Loucy (cell line): ENCODE data around the gene RIPOR3.

Experiments used
- H2AFZ ChIP-seq: fragments of 200-600 bp; sonication (generic); 2 replicates; pipeline ENCODE4 v1.6.0; 2016; ENCODE audit warnings: antibody characterized with exemption, mild to moderate bottlenecking, low read length, moderate library complexity
- H3F3A ChIP-seq: fragments of 200-600 bp; 2 replicates; pipeline ENCODE4 v1.6.0; 2016; ENCODE audit warnings: antibody characterized with exemption, low read depth, mild to moderate bottlenecking
- H3K27me3 ChIP-seq: fragments of 200-600 bp; sonication (generic); 2 replicates; pipeline ENCODE4 v1.6.1; 2014; ENCODE audit warnings: low read length, mild to moderate bottlenecking; ENCODE audit not compliant: insufficient read depth, poor library complexity, severe bottlenecking
- H3K36me3 ChIP-seq: fragments of 200-600 bp; sonication (generic); 2 replicates; pipeline ENCODE4 v1.6.1; 2016; ENCODE audit warnings: low read length; ENCODE audit not compliant: insufficient read depth
- H3K4me1 ChIP-seq: fragments of 200-600 bp; sonication (generic); 2 replicates; pipeline ENCODE4 v1.5.1; 2014; ENCODE audit warnings: low read length, mild to moderate bottlenecking; ENCODE audit not compliant: insufficient read depth, poor library complexity, severe bottlenecking
- H3K4me2 ChIP-seq: fragments of 200-600 bp; sonication (generic); 2 replicates; pipeline ENCODE4 v1.6.0; 2014; ENCODE audit warnings: antibody characterized with exemption, low read length, low read depth, mild to moderate bottlenecking; ENCODE audit not compliant: poor library complexity, severe bottlenecking
- H3K4me3 ChIP-seq: fragments of 200-600 bp; sonication (generic); 2 replicates; pipeline ENCODE4 v1.5.1; 2014; ENCODE audit warnings: low read length, mild to moderate bottlenecking, mixed read lengths; ENCODE audit not compliant: poor library complexity, severe bottlenecking
- H3K79me2 ChIP-seq: fragments of 200-600 bp; sonication (generic); 2 replicates; pipeline ENCODE4 v1.6.1; 2014; ENCODE audit warnings: low read length; ENCODE audit not compliant: insufficient read depth
- H3K9ac ChIP-seq: fragments of 200-600 bp; sonication (generic); 2 replicates; pipeline ENCODE4 v1.6.0; 2014; ENCODE audit warnings: mild to moderate bottlenecking, low read depth, low read length, moderate library complexity; ENCODE audit not compliant: poor library complexity, severe bottlenecking
- H3K9me2 ChIP-seq: fragments of 200-600 bp; sonication (generic); replicated peaks from 2 replicates; pipeline ENCODE4 v1.6.1; 2016; ENCODE audit warnings: low read depth, low read length, mixed read lengths
- H3K9me3 ChIP-seq: fragments of 200-600 bp; sonication (generic); 2 replicates; pipeline ENCODE4 v1.6.1; 2014; ENCODE audit warnings: mild to moderate bottlenecking, antibody characterized with exemption, low read length, low read depth; ENCODE audit not compliant: insufficient read depth
- H4K20me1 ChIP-seq: fragments of 200-600 bp; sonication (generic); 2 replicates; pipeline ENCODE4 v1.6.0; 2014; ENCODE audit warnings: antibody characterized with exemption, low read length, mild to moderate bottlenecking; ENCODE audit not compliant: insufficient read depth, poor library complexity, severe bottlenecking
- CTCF ChIP-seq: fragments of 200-600 bp; sonication (generic); conservative IDR thresholded peaks from 2 replicates; pipeline ENCODE4 v1.5.1; 2014; ENCODE audit warnings: mild to moderate bottlenecking, antibody characterized with exemption, low read length
- EZH2phosphoT487 ChIP-seq: fragments of 200-600 bp; IDR thresholded peaks from 2 replicates; pipeline ENCODE4 v1.6.1; 2018; ENCODE audit warnings: antibody characterized with exemption, mild to moderate bottlenecking, moderate library complexity, borderline replicate concordance

Gene RIPOR3

DNA sequence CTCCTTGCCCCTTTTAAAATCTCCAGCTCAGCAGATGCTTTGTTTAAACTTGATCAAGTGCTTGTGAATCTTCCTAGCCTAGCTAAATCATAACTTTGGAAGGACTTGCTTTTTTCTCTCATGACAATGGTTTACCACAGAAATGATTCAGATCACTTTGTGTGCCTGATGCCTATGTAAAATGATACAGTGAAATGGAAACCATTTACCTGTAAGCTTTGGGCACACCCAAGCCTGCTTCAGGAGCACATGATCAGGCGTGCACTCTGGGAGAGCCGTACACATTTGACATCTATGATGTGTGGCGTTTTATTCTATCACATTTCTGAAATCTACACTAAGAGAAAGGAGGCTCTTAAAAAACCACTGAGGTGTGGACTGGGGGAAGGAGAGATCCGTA is 140.1 kb downstream of the RIPOR3 start:
- Histone ChIP-seq H3K4me2 (no peak overlapping the region), H3K4me1 (no peaks in the 10 kb centered on the region), H3K79me2 (peaks cover 58% of the 10 kb centered on the region), H4K20me1 (peaks cover 13% of the 10 kb centered on the region), H3K36me3 (peaks cover 23% of the 10 kb centered on the region; the same call in 1 of the 2 replicates), H3K4me3 (no peak overlapping the region), H2AFZ (no peak overlapping the region), H3K9me2 (no peaks in the 10 kb centered on the region), H3F3A (no peaks in the 10 kb centered on the region), H3K27me3 (no peaks in the 10 kb centered on the region), H3K9ac (no peak overlapping the region), H3K9me3 (no peaks in the 10 kb centered on the region)
- TF ChIP-seq EZH2phosphoT487 (no peak), CTCF (no peak)

DNA sequence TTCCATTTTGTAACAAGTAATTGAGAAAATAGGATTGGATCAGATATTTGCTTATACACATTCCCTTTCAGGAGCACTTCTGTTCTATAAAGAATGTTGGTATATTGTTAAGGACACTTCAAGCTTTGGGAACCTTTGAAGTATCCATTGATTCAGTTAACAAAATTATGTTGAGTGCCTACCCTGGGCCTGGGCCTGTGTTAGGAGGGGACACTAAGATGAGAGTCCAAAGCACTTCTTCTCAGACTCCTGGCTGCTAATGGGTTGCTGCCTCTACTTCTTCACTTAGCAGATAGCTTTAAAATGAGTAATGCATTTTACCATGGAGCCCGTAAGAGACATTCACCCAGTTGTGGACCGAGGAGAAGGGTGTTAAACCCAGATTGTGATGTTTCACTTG is 140.8 kb downstream of the RIPOR3 start:
- Histone ChIP-seq H3K4me2 (no peak overlapping the region), H3K79me2 (peaks cover 57% of the 10 kb centered on the region)
- no peak for TF ChIP-seq EZH2phosphoT487
- no peak for TF ChIP-seq CTCF

DNA sequence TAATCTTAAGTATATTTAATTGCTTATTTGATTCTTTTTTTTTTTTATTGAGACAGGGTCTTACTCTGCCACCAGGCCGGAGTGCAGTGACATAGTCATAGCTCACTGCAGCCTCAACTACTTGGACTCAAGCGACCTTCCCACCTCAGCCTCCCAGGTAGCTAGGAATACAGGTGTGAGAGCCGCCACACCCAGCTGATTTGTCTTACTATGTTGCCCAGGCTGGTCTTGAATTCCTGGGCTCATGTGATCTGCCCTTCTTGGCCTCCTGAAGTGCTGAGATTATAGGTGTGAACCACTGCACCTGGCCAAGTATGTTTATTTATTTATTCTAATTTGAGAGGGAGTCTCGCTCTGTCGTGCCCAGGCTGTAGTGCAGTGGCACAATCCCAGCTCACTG is 142.9 kb downstream of the RIPOR3 start:
- H3K36me3 ChIP-seq = peaks cover 23% of the 10 kb centered on the region; the same call in 1 of the 2 replicates
- no peaks in the 10 kb centered on the region for H3K9me3 ChIP-seq
- H3K79me2 ChIP-seq = peaks cover 70% of the 10 kb centered on the region
- TF ChIP-seq CTCF (no peak), EZH2phosphoT487 (no peak)
- H3K4me3 ChIP-seq = no peak overlapping the region
- H3F3A ChIP-seq = no peaks in the 10 kb centered on the region
- peaks cover 4% of the 10 kb centered on the region for H3K4me1 ChIP-seq
- no peaks in the 10 kb centered on the region for H3K27me3 ChIP-seq
- no peak overlapping the region for H3K9ac ChIP-seq
- H3K9me2 ChIP-seq = no peaks in the 10 kb centered on the region
- H3K4me2 ChIP-seq = no peak overlapping the region
- H2AFZ ChIP-seq = no peak overlapping the region
- peaks cover 10% of the 10 kb centered on the region for H4K20me1 ChIP-seq

More for the DNA sequence above, 140.8 kb downstream of the RIPOR3 start:
- Histone ChIP-seq H3K4me1 (peaks cover 4% of the 10 kb centered on the region), H3K4me3 (no peak overlapping the region), H3F3A (no peaks in the 10 kb centered on the region), H3K9ac (no peak overlapping the region), H2AFZ (no peak overlapping the region), H3K27me3 (no peaks in the 10 kb centered on the region), H3K9me3 (no peaks in the 10 kb centered on the region), H3K36me3 (peaks cover 23% of the 10 kb centered on the region; the same call in 1 of the 2 replicates), H4K20me1 (peaks cover 13% of the 10 kb centered on the region), H3K9me2 (no peaks in the 10 kb centered on the region)
